Stimulated activated CD8-positive, alpha-beta memory T cell treated with anti-CD3 and anti-CD28 coated beads, Interleukin-4, amount 100 ng/mL, for 24 hours (primary cell): Measurements from ENCODE around the gene KIF21A.

Experiments
- DNase-seq: peaks from one replicate; pipeline ENCODE4 v3.0.0-alpha.2; 2020; ENCODE audit warnings: low read depth

KIF21A gene

GRCh38 chr12:39389399-39390150, 53.3 kb downstream of the KIF21A start:
- no peak for DNase-seq

GRCh38 chr12:39386335-39386734, 56.6 kb downstream of the KIF21A start:
- no peak for DNase-seq

DNA sequence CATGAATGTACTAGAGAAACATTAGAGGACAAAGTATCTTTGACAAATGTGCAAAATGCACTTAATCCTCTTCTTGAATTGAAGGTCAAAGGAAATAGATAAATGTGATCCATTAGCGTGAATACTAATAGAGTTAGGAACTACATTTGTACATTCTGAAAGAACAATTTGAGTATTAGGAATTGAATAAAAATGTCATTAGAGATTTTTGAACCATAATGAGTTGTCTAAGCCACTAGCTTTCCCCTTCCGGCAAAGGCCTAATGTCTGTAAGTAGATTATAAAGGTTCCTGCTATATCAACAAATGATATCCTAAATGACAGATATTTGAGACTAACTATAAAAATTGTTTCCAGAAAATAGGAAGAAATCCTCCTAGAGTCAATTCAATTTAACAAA, 59.8 kb downstream of the KIF21A start:
- no peak for DNase-seq

DNA sequence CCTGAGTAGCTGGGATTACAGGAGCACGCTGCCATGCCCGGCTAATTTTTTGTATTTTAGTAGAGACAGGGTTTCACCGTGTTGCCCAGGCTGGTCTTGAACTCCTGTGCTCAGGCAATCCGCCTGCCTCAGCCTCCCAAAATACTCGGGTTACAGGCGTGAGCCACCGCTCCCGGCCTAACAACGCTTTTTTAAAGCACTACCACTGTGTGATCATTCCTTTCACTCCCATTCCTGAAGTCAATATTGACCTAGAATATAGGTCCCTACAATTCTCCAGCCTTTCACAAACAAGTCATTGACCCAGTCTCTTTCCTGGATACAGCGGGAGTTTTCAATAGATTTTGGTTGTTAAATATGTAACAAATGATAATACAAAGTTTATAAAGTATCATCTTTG, 62.8 kb downstream of the KIF21A start:
- no peak for DNase-seq

DNA sequence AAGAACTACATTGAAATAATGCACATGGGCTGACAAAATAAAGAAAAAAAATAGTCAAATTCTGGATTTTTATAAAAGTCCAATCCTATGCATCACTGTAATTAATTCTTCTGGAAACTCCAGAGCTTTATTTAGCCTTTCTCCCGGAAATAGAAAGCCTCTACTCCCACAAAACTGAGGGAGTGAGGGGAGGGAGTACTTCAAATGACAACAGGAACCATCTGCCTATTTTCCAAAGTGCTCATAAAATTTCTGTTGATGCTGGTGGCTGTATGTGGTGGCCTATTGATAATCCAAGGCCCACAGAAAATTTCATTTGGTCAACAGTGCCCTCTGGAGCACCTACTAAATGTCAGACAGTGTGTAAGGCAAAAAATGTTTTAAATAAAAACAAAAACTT, 64.6 kb downstream of the KIF21A start:
- DNase-seq: no peak

- no peak for DNase-seq
Observed at GRCh38 chr12:39375206-39375808, 67.6 kb downstream of the KIF21A start.

DNA sequence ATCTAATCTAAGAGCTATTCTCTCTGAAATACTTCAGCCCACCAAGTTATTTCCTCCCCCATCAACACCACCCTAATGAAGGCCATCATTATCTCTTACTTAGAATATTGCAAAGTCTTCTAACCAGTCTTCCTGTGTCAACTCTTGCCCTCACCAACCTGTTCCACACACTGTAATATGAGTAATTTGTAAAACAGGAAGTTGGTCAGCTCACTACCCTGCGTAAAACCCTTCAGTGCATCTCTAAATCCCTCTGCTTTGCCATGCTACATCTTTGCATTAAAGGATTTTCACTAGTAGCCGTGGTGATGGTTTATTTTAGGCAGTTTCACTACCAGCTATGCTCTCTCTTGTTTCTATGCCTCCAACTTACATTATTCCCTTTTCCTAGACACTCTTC, 70.0 kb downstream of the KIF21A start:
- DNase-seq: no peak

DNA sequence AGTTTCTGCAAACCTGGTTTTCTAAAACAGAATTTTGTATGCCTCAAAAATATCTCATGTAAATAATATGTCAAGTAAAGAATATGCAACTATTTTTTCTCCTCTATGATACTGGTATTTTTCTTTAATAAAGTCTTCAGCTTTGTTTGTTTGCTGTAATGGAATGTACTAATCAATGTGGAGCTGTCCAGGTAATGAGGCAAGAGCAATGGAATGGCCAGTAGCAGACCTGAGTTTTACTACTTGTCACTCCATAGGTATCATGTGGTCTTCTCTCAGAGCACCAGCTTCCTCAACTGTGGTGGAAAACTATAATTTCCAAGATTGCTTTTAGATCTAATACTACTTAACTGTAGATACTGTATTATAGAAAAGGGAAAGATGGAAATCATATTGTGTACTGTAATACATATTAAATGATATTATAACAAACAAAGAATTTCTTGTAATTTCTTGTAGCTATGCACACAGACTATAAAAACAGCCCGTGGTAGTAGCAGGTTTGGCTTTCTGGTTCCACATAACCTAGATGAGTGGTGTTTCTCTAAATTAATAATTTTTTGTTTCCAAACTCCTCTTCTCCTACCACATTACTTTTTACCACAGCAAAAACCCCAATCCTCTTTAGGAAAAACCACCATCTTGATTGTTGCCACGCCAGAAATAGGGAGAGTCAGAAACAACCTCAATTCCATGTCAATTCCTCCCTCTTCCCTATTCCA, 70.6 kb downstream of the KIF21A start:
- DNase-seq: no peak

GRCh38 chr12:39369756-39370155, 73.2 kb downstream of the KIF21A start:
- no peak for DNase-seq

GRCh38 chr12:39368891-39369290, 74.0 kb downstream of the KIF21A start:
- no peak for DNase-seq

DNA sequence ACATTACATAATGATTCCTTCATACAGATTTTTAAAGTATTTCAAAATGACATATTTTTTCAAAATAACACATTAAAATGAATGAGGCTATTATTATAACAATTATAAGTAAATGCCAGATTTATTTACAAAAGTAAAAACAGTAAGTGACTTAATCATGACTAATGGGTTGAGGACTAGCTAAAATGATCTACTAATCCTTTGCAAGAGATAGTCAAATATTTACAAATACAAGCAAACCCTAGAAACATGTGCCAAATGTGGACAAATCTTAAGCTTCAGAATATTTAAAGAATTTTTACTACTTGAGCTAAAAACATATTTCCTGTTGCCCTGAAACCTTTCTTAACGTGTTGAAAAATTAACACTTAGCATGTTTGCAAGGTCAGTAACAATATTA, 74.8 kb downstream of the KIF21A start:
- no peak for DNase-seq

DNA sequence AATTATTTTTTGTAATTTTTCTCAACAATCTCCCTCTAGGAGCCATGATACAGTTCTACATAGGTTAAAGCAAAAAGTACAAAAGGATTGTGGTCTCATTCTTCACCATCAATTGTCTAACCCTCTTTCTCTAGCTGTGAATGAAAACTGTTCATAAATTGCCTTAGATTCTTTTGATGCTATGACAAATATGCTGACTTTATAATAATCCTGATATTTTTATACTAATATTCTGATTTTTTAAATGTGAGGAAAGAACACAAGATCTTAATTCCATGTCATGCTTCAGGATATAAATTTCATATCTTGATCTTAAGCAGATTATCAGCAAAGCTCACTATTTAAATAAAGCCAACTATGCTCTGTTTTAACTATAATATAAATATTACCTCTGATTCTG, 75.4 kb downstream of the KIF21A start:
- DNase-seq: no peak

- DNase-seq: no peak
Observed at GRCh38 chr12:39365364-39366001, 77.4 kb downstream of the KIF21A start.

DNA sequence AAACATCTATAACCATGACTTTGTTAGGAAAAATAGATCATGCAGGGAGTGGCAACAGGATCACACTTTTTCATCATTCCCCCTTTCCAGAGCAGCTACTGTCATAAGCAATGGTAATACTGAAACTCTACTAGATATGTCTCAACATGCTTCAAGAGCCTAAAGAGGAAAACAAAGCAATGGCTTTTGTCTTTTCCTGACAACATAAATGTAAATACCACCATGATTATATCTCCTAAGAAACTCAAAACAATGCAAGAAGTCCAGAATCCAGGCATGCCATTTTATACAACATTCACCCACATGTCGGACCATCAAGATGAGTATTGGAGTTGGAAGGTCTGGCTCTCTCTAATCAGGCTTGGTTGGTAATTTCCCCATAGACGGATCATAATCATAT, 78.7 kb downstream of the KIF21A start:
- no peak for DNase-seq

GRCh38 chr12:39359645-39360044, 83.3 kb downstream of the KIF21A start:
- no peak for DNase-seq

DNA sequence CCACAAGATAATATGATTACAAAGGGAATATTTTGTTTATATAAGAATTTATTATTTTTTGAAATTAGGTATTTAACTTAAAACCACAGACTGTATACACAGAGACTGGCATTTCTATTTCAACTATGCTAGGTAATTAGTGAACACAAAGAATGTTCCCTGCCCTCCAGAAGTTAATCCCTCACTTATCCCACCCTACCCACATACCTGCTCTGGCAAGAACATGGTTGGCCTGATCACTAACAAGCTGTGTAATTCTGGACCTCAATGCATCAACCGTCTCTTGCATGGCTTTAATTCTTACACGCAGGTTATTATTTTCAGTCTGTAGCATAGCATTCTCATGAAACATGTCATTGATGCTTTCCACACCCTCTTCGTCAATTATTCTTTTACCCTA, 85.9 kb downstream of the KIF21A start:
- no peak for DNase-seq

DNA sequence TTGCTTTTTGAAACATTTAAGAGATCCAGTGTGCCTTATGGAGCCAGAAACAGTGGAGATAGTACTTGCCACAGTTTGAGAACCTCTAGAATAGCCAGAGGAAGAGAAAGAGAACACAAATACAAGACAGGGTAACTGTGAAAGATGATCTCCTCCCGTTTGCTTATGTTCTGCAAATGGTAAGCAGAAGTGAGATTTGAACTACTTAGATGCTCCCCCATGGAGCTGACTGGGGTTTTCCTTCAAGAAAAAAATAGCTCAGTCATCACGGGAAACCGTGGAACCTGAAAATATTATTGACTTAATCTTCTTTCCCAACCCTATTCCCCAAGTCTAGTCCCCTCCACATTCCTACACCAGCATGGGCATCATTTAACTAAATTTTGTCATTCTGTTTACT, 87.1 kb downstream of the KIF21A start:
- no peak for DNase-seq

- DNase-seq: no peak
Observed at GRCh38 chr12:39354955-39355354, 88.0 kb downstream of the KIF21A start.

DNA sequence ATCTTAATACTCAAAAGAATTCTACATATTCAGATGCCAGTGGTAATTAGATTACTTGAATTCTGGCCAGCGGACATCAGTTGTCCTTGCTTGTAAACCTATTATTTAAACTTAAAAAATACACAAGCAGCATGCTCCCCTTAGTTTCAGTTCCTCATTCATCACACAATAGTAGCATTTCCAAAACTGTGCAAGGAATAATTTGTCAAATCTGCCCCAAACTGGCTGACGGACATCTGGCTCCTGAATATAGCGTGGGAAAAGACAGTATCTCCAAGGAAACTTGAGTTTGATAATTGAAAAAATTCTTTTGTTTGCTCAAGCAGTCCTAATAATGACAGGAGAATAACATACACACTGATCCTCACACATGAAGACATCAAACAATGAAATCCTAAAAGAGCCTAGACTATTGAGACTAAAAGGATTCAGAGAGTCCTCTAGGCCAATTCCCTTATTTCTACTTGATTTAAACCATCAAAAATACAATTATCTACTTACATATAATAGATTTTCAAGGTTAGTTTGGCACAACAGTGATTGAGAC, 90.4 kb downstream of the KIF21A start:
- no peak for DNase-seq

DNA sequence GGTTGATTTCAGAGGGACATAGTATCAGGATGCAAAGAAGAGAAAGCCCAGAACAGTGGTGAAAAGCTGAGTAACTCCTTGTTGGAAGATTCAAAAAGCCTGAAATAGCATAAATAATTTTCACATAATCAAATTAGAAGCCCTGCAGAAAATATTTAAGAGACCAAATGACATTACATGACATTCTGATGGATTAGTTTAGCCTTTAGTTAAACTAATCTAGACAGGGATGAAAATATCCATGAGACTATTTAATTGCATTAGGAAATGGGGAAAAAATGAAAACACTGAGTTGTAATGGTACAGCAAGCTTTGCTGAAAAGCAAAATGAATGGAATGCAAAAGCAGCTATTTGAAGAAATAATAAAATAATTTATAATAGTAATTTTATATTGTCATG, 91.8 kb downstream of the KIF21A start:
- DNase-seq: no peak

GRCh38 chr12:39348941-39349626, 93.8 kb downstream of the KIF21A start:
- no peak for DNase-seq

DNA sequence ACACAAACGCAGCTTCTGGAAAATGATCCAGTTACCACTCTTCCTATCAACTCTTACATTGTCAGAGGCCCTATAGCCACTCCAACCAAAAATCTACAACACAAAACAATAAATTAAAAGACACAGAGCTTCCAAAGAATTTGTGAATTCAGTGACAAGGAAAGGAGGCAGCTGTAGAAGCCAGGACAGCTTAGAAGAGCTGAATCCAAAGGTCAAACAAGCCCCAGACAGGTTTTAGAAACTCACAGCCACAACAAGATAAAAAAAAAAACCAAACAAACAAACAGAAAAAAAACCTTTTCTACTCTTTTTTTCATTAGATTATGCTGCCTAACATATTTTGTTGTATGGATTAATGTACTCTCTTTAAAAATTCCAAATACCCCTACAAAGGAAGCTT, 94.4 kb downstream of the KIF21A start:
- DNase-seq: no peak
